IMR-90 (cell line): Measurements from ENCODE around the gene NR6A1. TPM values are rescaled to one million over a fixed set of nuclear protein-coding genes. Genes with fewer than 3 reads are reported as not detected.

Experiments
- ATAC-seq: fragments of 200-7000 bp; cut with Tn5 transposase; 2 replicates; pipeline ENCODE4 v1.9.1; 2020; ENCODE audit warnings: low read depth, mild to moderate bottlenecking, moderate library complexity
- BruUV-seq: library from RNA; stranded (reverse); fragments of 400-500 nt; replicated peaks from 2 replicates; lab custom pipeline; 2021; lab: Mats Ljungman, UMichigan
- CTCF ChIA-PET: fragments of 300-600 bp; formaldehyde crosslinking; extraction: SDS; loops from one replicate; lab custom pipeline; 2021; ENCODE audit warnings: antibody characterized with exemption; lab: Yijun Ruan, JAX
- POLR2A ChIA-PET: fragments of 300-600 bp; sonication (Branson Sonifier 250); formaldehyde crosslinking; loops from one replicate; lab custom pipeline; 2022; ENCODE audit warnings: antibody characterized with exemption; ENCODE audit not compliant: unreplicated experiment; lab: Charles Lee
- DNase-seq: peaks from one replicate; pipeline ENCODE4 v3.0.0; 2013
- H2AFZ ChIP-seq: replicated peaks from 2 replicates; pipeline ENCODE3; 2013; ENCODE audit warnings: low read length, mild to moderate bottlenecking; ENCODE audit not compliant: poor library complexity
- H2AK5ac ChIP-seq: 2 replicates; pipeline ENCODE4 v1.6.1; 2013; ENCODE audit warnings: low read depth, low read length, inconsistent platforms
- H2AK9ac ChIP-seq: replicated peaks from 2 replicates; pipeline ENCODE3; 2013; ENCODE audit warnings: mild to moderate bottlenecking, low read depth, low read length, moderate library complexity; ENCODE audit not compliant: poor library complexity
- H2BK120ac ChIP-seq: 2 replicates; pipeline ENCODE4 v1.6.1; 2013; ENCODE audit warnings: low read depth, low read length, inconsistent platforms
- H2BK15ac ChIP-seq: 3 replicates; pipeline ENCODE4 v1.6.1; 2013; ENCODE audit warnings: low read depth, low read length, inconsistent platforms
- H2BK20ac ChIP-seq: 2 replicates; pipeline ENCODE4 v1.6.1; 2013; ENCODE audit warnings: low read depth, mild to moderate bottlenecking, inconsistent platforms, low read length, moderate library complexity
- H2BK5ac ChIP-seq: 2 replicates; pipeline ENCODE4 v1.6.1; 2013; ENCODE audit warnings: mild to moderate bottlenecking, low read depth, low read length, inconsistent platforms; ENCODE audit not compliant: poor library complexity, severe bottlenecking
- H3K14ac ChIP-seq: replicated peaks from 2 replicates; pipeline ENCODE4 v1.6.1; 2013; ENCODE audit warnings: low read depth, low read length, inconsistent platforms
- H3K18ac ChIP-seq: 2 replicates; pipeline ENCODE4 v1.6.1; 2013; ENCODE audit warnings: low read depth, low read length, control low read depth
- H3K23ac ChIP-seq: 2 replicates; pipeline ENCODE4 v1.6.1; 2013; ENCODE audit warnings: low read depth, low read length, inconsistent platforms
- H3K27ac ChIP-seq: 2 replicates; pipeline ENCODE4 v1.5.1; 2013; ENCODE audit warnings: mild to moderate bottlenecking, control low read depth, low read length; ENCODE audit not compliant: insufficient read depth
- H3K27me3 ChIP-seq: 2 replicates; pipeline ENCODE4 v1.6.1; 2013; ENCODE audit warnings: low read length; ENCODE audit not compliant: control insufficient read depth, insufficient read depth
- H3K36me3 ChIP-seq: 2 replicates; pipeline ENCODE4 v1.6.1; 2013; ENCODE audit warnings: low read length, mixed read lengths; ENCODE audit not compliant: control insufficient read depth, insufficient read depth
- H3K4ac ChIP-seq: 2 replicates; pipeline ENCODE4 v1.6.1; 2013; ENCODE audit warnings: low read depth, low read length, inconsistent platforms
- H3K4me1 ChIP-seq: 2 replicates; pipeline ENCODE4 v1.6.1; 2013; ENCODE audit warnings: low read length, mixed read lengths; ENCODE audit not compliant: control insufficient read depth, insufficient read depth
- H3K4me2 ChIP-seq: 2 replicates; pipeline ENCODE4 v1.6.1; 2013; ENCODE audit warnings: low read depth, mild to moderate bottlenecking, control low read depth, low read length, moderate library complexity
- H3K4me3 ChIP-seq: 2 replicates; pipeline ENCODE4 v1.5.1; 2013; ENCODE audit warnings: low read depth, mild to moderate bottlenecking, control low read depth, low read length, moderate library complexity; ENCODE audit not compliant: insufficient read depth
- H3K56ac ChIP-seq: 2 replicates; pipeline ENCODE4 v1.6.1; 2013; ENCODE audit warnings: low read length, inconsistent platforms; ENCODE audit not compliant: insufficient read depth; ENCODE audit errors: extremely low read depth
- H3K79me1 ChIP-seq, 2 experiments: 2 replicates each; pipeline ENCODE4 v1.6.1; 2013; ENCODE audit warnings: low read length in 2 of 2, inconsistent platforms in 1 of 2, low read depth in 1 of 2
- H3K9ac ChIP-seq: 2 replicates; pipeline ENCODE4 v1.6.1; 2013; ENCODE audit warnings: low read depth, low read length, control low read depth
- H3K9me1 ChIP-seq: 2 replicates; pipeline ENCODE4 v1.6.1; 2013; ENCODE audit warnings: low read length, inconsistent platforms; ENCODE audit not compliant: insufficient read depth
- H3K9me3 ChIP-seq: 2 replicates; pipeline ENCODE4 v1.6.1; 2013; ENCODE audit warnings: low read length; ENCODE audit not compliant: control insufficient read depth, insufficient read depth
- H4K20me1 ChIP-seq: 2 replicates; pipeline ENCODE4 v1.6.1; 2013; ENCODE audit warnings: low read length, inconsistent platforms; ENCODE audit not compliant: insufficient read depth
- H4K5ac ChIP-seq: 2 replicates; pipeline ENCODE4 v1.6.1; 2013; ENCODE audit warnings: mild to moderate bottlenecking, low read depth, low read length, control low read depth
- H4K8ac ChIP-seq, 2 experiments: 2 replicates each; pipeline ENCODE4 v1.6.1; 2013; ENCODE audit warnings: low read depth in 2 of 2, low read length in 2 of 2, control low read depth in 1 of 2, inconsistent platforms in 1 of 2
- H4K91ac ChIP-seq: 2 replicates; pipeline ENCODE4 v1.6.1; 2013; ENCODE audit warnings: low read depth, low read length, inconsistent platforms; ENCODE audit not compliant: insufficient read depth
- BHLHE40 ChIP-seq: fragments of 150-350 bp; IDR thresholded peaks from 2 replicates; pipeline ENCODE4 v1.6.1; 2016; ENCODE audit warnings: mild to moderate bottlenecking, low read depth, low read length
- CEBPB ChIP-seq: IDR thresholded peaks from 2 replicates; pipeline ENCODE4 v1.6.1; 2012; ENCODE audit warnings: low read depth, low read length, improper control_type of control experiment
- FOS ChIP-seq: fragments of 150-350 bp; IDR thresholded peaks from 2 replicates; pipeline ENCODE4 v1.6.1; 2016; ENCODE audit warnings: low read depth, low read length
- MAFK ChIP-seq: IDR thresholded peaks from 2 replicates; pipeline ENCODE4 v1.6.1; 2012; ENCODE audit warnings: low read depth, low read length, improper control_type of control experiment
- RCOR1 ChIP-seq: IDR thresholded peaks from 2 replicates; pipeline ENCODE4 v1.6.1; 2012; ENCODE audit warnings: mild to moderate bottlenecking, low read length, improper control_type of control experiment; ENCODE audit not compliant: insufficient replicate concordance
- USF2 ChIP-seq: fragments of 150-350 bp; IDR thresholded peaks from 2 replicates; pipeline ENCODE4 v1.6.1; 2017; ENCODE audit warnings: mild to moderate bottlenecking, antibody characterized with exemption, low read length, low read depth
- WGBS, 2 experiments: methylation state at CpG; one replicate each; pipeline versions ENCODE4 v1.1.5 to v1.1.7; 2013; ENCODE audit warnings: missing lambda C conversion rate in 2 of 2; ENCODE audit not compliant: insufficient read length in 1 of 2; ENCODE audit errors: extremely low coverage in 2 of 2; 5-methylcytosine and 5-hydroxymethylcytosine counted together
- dilution Hi-C: fragments of 300-500 bp; cut with HindIII; formaldehyde crosslinking; loops from one replicate; pipeline ENCODE4 v1.14.3; 2018; ENCODE audit warnings: low sequenced_read_pairs; ENCODE audit not compliant: unreplicated experiment
- in situ Hi-C: fragments of 300-500 bp; cut with MboI; formaldehyde crosslinking; loops from 3 replicates; pipeline ENCODE4 v1.14.3; 2019; ENCODE audit warnings: low sequenced_read_pairs, inconsistent platforms, mixed read lengths
- intact Hi-C: fragments of 100-400 bp; cut with micrococcal nuclease; formaldehyde crosslinking; loops from 2 replicates; pipeline ENCODE4 v1.10.0; 2022
- polyA plus RNA-seq, 3 experiments: library from polyadenylated mRNA; depleted of rRNA; stranded (reverse); fragments of >200 nt; gene quantifications; 2 replicates each; pipeline ENCODE4 v1.2.3, GENCODE V29; 2012; ENCODE audit warnings: low replicate concordance in 1 of 3
- total RNA-seq: library from RNA; depleted of rRNA; stranded (reverse); fragments of >200 nt; gene quantifications from 2 replicates; pipeline ENCODE4 v1.2.3, GENCODE V29; 2012
- TF ChIP-seq, protein P1 (sequence below): fragments of 150-350 bp; IDR thresholded peaks from 2 replicates; pipeline ENCODE4 v1.6.1; 2016; ENCODE audit warnings: low read depth, mild to moderate bottlenecking, low read length, moderate library complexity, borderline replicate concordance

Gene NR6A1
- total and polyA plus RNA-seq, 2 of the 4 experiments (the other 2 are of a cell fraction): 0.14 to 0.36 TPM

DNA sequence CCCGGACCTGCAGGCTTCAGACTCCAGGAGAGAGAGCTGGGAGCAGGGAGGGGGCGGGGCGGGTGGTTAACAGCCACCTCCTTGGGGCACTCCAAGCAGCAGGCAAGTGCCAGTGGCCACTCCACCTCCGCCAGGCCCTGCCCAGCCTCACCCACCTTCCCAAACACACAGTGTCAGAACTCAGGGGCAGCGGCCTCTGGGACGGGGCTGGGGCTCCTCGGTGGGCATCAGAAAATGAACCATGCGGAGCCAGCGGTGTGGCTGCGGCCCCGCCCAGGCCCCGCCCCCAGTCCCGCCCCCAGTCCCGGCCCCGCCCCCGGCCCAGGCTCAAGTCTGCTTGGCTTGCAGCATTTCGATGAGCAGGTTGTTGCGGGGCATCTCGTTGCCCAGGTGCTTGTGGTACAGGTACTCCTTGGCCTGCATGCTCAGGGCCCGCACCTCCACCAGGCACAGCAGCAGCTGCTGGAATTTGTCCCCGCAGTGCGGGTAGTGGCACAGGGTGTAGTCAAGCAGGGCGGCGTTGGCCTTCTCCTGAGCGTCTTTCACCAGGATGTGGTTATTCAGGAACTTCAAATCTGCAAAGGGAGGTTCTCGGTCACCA lies 288.6 kb downstream of the NR6A1 start:
- H3K56ac ChIP-seq: no peak overlapping the region
- no peak for DNase-seq

More for the DNA sequence above, 288.6 kb downstream of the NR6A1 start:
- Histone ChIP-seq H3K9ac (no peak overlapping the region), H3K27me3 (peaks cover 76% of the 10 kb centered on the region), H4K91ac (no peak overlapping the region), H3K4me1 (no peaks in the 10 kb centered on the region), H3K9me3 (no peaks in the 10 kb centered on the region), H3K18ac (no peak overlapping the region), H4K5ac (no peak overlapping the region), H4K20me1 (no peaks in the 10 kb centered on the region), H3K4me3 (no peak overlapping the region), H2BK5ac (no peak overlapping the region), H3K79me1 (no peaks in the 10 kb centered on the region), H4K8ac (no peak overlapping the region), H2BK15ac (no peak overlapping the region), H3K23ac (no peak overlapping the region), H2AK9ac (no peak overlapping the region), H3K14ac (no peak overlapping the region), H2AFZ (no peak overlapping the region), H2BK20ac (no peak overlapping the region), H3K4me2 (no peak overlapping the region), H3K4ac (no peak overlapping the region), H2BK120ac (no peak overlapping the region), H3K9me1 (0 out of 2 replicates have a peak, but pooled peaks cover 3% of the 10 kb centered on the region), H2AK5ac (no peak overlapping the region), H3K27ac (no peak overlapping the region), H3K36me3 (no peaks in the 10 kb centered on the region)
- intact Hi-C loops (no loop called here), in situ Hi-C loops (no loop called here), dilution Hi-C loops (no loop called here)
- 36% methylated on average over 10 of the region's 26 CpGs; no CpG with 5 or more reads in 1 of the 2 experiments for WGBS, 2 experiments
- TF ChIP-seq MAFK (no peak), BHLHE40 (no peak), USF2 (no peak), CEBPB (no peak), FOS (no peak), RCOR1 (no peak)
- TF ChIP-seq, protein P1, sequence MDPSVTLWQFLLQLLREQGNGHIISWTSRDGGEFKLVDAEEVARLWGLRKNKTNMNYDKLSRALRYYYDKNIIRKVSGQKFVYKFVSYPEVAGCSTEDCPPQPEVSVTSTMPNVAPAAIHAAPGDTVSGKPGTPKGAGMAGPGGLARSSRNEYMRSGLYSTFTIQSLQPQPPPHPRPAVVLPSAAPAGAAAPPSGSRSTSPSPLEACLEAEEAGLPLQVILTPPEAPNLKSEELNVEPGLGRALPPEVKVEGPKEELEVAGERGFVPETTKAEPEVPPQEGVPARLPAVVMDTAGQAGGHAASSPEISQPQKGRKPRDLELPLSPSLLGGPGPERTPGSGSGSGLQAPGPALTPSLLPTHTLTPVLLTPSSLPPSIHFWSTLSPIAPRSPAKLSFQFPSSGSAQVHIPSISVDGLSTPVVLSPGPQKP: no peak
- ChIA-PET POLR2A (no interaction called here), CTCF (no interaction called here)
- no peak for ATAC-seq
- BruUV-seq: no TSS peak
